NCI-H774 (cell line): ENCODE results near the gene SNTG2.

ENCODE experiments used
- DNase-seq: peaks from one replicate; lab custom pipeline; 2025; lab: John Stamatoyannopoulos, UW

SNTG2 gene

DNA sequence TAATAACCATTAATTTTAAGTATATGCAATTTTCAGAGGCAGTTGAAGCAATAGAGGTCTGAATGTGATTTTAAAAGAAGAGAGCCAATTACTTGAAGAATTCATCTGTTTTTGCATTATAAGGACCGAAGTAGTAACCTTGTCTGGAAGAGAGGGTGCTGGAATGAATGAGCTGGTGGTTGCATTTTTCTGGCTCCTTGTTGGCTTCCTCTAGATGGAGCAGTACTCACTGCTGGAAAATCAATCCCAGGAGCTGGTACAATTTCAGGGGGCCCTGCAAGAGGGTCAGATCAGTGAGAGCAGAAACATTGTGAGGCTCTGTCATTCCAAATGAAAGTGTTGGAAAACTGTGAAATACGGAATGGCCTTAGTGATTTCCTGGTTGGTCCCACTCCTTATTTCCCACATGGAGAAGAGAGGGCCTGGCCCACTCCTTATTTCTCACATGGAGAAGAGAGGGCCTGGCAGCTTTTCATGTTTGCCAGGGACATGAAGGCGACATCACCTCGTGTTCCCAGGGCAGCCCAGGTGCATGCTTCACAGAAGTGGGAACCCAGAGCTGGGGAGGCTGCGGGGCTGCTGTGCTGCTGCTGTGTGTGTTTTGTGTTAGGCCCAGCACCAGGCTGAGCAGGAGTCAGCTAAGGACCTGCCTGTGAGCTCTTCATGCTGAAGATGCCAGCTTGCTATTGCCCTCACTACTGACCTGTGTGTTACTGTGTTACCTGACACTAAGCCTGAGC lies 197.4 kb downstream of the SNTG2 start:
- DNase-seq: no peak

DNA sequence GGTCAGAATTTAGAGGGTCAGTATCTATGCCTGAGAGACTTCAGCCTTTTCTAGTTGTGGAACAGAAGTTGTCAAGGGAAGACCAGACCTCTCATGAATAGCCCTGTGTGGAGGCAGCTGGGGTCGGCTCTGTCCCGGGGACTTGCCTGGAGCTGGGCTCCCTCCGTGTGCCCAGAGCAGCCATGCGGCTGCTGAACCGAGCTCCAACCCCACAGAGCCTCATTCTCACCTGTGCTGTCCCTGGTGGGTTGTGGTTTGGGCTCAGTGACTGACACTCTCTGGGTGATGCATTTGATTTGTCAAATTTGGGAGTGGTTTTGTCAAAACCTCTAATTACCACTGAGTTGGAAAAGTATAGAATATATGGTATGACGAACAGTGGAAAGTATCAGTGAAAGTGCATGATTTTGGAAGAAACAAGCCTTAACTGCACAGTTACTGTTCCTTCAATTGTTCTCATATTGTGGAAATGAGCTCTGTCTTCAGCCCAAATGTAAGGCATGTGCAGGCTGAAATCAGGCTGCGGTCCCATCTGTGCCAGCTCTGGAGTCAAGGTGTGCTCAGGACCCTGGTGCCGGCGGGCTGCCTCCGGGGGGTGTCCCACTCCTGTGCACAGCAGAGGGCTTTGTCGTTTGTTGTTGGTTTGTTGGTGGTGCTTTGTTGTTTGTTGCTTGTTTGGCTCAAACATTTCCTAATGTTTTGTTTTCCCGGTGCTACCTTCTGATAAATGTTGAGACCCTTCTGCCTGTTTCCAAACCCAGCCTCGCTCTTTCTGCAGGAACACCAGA lies 200.3 kb downstream of the SNTG2 start:
- no peak for DNase-seq

DNA sequence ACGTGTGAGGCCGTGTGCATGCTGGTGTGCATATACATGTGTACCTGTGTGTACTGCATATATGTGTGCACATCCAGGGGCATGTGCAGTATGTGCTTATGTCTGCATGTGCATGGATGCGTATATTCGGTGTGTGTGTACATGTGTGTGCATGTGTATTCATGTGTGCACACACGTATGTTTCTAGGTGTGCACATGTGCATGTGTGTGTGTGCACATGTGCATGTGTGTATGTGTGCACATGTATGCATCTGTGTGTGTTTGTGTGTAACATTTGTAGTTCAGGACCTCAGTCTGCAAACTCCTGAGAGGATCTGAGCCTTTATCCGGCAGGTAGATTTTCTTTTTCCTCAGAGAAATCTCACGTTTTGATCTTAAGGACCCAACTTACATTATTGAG lies 201.7 kb downstream of the SNTG2 start:
- DNase-seq: no peak

DNA sequence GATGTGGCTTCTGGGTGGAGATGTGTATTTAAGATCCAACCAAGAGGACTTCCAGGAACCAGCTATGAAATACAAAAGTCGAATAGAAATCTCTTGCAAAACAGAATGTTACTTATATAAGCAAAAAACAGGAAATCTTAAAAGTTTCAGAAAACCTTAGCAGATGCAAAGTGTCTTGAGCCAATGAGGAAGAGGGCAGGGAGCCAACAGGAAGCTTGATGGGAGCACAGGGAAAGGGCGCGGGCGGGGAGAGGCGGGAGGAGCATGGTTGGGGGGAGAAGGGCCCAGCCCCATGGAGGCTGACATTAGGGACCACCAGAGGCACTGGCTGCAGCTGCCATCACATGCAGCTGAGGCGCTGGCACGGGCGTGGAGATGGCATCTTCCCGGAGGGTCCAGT lies 203.3 kb downstream of the SNTG2 start:
- DNase-seq: no peak

DNA sequence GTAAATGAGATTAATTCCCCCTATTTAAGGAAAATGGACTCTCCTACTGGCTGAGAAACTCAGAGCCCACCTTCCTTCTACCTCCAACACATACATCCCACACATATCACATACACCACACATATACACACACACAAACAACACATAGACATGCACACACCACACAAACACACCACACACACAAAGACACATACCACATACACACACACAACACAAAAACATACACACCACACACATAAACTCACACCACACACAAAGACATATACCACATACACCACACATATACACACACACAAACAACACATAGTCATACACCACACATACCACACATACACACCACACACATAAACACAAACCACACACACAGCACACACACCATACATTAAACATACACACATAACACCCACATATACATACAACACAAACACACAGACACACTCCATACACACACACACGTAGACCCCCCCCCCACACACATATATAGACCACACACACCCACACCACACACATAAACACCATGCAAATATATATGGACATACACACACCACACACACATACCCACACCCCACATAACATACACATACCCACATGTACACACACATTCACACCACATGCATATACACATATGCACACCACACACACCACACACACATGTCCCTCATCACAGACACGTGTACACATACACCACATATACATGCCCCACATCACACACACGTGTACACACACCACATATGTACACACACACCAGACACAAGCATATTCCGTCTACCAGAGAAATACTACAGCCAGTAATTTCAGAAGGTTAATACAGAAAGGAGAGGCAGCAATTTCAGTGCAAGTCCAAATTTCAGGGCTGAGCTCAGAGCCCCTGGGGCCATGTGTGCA lies 204.3 kb downstream of the SNTG2 start:
- no peak for DNase-seq

DNA sequence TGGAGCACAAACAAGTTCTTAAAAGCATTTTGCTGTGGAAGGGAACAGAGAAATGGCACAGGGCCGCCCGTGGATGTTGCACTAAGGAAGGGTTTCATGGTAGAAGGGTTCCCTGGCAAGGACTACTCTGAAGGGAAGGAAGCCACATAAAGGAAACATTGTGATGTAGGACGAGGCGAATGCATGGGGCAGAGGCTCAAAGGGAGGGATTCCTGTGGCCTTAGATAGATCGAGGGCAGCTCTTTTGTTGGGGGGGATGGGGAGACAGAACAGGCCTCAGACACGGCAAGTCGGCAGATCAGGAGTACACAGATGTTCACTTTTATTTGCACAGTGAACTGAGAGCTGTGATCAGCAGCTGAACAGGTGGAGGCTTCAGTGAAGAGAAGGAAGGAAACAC lies 205.4 kb downstream of the SNTG2 start:
- DNase-seq: no peak

DNA sequence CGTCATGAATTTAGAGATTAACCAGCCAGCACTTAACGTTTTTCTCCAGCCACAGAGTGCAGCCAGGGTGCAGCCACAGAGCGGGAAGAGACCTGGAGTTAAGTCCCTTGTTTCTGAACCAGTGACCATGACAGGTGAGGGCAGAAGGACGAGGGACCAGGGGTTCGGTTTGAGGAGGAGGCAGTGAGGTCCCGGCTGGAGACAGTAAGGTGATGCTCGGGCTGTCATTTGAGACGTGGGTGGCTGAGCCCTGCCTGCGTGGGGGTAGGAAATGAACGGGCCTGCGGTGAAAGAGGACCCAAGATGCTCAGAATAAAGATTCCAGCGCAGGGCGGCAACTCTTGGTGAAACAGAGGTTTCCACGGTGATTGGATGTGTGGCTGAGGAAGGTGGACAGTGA lies 205.9 kb downstream of the SNTG2 start:
- DNase-seq: no peak

DNA sequence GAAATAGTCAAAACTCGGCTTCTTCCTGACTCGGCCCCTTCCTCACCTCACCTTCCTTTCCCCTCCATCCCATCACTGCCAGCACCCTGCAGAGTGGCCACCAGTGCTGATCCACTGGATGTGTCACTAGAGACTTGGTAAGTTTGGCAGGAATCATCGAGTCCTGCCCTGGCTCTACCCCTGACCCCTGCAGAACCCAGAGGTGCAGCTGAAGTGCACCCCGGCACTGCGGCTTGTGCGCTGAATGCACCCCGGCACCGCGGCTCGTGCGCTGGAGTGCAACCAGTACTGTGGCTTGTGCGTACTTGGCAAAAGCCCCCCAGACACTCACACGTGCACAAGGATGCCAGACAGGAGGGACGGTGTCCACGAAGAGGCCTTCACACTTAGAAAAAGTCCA lies 206.5 kb downstream of the SNTG2 start:
- no peak for DNase-seq

DNA sequence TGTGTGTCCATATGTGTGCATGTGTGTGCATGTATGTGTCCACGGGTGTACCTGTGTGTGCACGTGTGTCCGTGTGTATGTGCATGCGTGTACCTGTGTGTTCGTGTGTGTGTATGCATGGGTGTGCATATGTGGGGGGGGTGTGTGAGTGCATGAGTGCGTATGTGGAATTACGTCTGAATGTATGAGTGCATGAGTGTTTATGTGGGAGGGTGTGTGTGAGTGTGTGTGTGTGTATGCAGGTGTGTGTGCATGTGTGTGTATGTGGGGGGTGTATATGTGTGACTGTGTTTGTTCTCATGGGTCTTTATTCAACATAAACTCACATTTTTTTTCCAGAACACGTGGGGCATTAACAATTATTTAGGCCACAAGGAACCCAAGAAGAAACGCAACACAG lies 208.4 kb downstream of the SNTG2 start:
- DNase-seq: no peak

DNA sequence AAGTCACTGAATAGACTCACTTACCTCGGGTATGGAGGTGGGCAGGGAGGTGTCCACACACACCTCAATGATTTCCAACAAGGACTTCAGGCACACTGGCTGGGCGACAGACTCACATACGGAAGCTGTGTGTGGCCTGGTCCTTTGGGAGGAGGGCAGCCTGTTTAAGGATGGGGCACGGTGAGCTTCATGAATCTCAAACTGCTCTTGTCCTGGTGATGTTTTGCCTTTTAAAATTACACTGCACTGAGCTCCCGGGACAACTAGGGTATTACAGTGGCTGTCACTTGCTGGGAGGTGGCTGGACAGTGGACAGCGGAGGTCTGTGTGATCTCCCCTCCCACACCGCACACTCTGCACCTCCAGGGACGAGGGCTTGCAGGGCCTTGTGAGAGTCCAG lies 211.6 kb downstream of the SNTG2 start:
- DNase-seq: no peak

DNA sequence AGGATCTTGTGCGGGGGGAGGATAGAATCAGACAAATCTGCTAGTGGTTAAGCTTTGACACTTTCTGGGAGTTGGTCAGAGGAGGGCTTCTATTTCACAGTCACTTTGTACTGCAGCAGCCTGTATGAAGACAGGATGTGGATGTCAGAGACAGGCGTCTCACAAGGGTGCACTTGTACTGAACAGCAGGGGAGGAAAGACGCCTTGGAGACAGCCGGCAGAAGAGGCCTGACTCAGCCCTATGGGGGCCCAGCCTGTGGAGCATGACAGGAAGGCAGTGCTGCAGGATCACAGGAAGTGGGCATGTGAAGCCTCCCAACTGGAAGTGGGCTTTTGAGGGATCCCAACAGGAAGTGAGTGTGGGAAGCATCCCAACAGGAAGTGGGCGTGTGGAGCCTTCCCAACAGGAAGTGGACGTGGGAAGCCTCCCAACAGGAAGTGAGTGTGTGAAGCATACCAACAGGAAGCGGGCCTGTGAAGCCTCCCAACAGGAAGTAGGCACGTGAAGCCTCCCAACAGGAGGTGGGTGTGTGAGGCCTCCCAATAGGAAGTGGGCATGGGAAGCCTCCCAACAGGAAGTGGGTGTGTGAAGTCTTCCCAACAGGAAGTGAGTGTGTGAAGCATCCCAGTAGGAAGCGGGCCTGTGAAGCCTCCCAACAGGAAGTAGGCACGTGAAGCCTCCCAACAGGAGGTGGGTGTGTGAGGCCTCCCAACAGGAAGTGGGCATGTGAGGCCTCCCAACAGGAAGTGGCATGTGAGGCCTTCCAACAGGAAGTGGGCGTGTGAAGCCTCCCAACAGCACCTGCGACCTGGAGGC lies 212.3 kb downstream of the SNTG2 start:
- no peak for DNase-seq

DNA sequence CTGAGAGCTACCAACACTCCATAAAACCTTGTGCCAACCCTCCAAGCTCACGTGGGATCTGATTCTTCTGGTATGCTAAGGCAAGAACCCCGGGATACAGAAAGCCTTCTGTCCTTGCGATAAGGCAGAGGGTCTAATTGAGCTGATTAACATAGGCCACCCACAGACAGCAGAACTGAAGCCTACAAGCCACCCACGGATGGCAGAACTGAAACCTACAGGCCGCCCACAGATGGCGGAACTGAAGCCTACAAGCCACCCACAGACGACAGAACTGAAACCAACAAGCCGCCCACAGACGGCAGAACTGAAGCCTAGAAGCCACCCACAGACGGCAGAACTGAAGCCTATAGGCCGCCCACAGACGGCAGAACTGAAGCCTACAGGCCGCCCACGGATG lies 216.3 kb downstream of the SNTG2 start:
- DNase-seq: no peak

DNA sequence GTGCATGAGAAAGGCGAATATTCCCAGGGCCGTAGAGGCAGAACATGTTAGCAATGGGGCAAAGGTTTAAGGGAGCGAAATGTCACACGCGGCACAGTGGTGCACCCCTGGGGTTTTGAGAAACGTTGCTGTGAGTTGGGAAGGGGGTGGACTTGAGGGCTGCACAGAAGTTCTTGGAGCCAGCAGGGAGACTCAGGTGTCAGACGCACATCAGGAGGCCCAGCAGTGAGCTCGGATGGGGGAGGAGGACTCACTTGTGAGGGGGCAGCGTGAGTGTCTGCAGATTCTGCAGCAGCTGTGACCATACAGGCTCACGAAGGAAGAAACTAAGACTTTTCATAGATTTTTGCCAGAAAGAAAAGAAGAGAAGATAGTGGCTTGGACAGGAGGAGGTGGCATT lies 218.2 kb downstream of the SNTG2 start:
- no peak for DNase-seq

DNA sequence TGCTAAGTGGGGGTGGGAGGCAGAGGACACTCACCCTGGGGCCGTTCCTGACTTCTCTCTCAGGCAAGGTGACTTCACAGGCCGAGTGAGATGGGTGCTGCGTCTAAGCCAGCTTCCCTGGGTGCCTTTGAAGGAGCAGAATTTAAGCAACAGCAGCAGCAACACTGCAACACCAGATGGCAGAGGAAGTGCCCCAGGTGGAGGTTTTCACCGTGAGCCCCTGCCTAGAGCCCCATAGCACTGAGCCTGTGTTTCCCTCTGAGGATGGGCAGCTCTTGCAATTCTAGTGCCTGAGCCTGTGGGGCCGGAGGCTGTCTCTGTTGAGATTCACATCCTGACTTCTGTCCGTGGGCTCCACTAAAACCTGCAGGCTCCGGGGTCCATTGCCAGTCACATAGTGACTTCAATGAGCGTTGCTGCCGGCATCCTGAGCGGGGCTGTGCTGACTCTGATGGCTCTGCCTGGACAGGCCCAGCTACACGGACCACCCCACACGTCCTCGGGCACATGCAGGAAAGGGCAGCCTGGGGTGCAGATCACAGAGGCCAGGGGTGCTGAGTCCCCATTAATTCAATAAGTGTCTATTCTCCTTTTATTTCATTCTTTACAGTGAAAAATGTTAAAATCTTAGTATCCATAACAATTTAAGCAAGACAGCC lies 218.8 kb downstream of the SNTG2 start:
- DNase-seq: no peak

DNA sequence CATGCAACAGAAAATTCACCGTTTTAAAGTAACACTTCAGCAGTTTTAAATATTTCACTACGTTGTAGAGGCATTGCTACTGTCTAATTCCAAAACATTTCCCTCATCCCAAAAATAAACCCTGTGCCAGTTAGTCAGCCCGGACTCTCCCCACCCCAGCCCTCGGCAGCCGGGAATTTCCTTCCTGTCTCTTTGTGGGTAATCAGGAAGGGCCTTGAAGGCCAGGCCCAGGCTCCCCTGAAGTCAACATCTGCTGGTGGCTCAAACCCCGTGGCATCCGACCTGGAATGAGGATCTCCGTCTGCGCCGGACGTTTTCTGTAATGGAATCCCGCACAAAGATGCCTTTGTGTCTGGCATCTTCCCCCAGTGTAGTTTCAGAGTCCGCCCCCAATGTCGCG lies 219.6 kb downstream of the SNTG2 start:
- no peak for DNase-seq

DNA sequence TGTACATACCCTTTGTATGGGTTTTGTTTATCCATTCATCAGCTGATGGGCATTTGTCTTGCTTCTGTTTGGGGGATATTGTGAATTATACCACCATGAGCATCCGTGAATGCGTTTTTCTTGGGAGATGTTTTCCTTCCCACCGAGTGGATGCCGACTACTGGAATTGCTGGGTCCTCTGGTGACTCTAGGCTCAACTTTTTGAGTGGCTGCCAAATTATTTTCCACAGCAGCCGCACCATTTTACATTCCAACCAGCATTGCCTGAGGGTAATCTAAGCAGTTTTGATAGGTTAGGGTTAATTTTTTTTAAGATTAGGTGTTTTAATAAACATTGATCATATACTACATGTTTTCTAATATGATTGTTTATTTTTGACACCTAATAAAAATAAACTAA lies 220.1 kb downstream of the SNTG2 start:
- no peak for DNase-seq

DNA sequence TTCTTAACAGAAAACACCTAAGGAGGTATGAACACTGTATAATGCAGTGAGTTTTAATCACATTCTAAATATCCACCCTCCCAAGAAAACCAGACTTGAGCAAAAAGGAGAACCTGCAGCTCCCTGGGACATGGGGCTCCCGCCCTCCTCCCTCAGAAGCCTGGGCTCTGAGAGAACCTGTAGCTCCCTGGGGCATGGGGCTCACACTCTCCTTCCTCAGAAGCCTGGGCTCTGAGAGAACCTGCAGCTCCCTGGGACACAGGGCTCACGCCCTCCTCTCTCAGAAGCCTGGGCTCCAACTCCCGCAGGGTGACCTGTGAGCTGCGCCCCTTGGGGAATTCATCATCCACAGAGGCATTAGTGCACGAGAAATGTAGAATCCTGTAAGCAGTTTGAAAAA lies 222.9 kb downstream of the SNTG2 start:
- no peak for DNase-seq

DNA sequence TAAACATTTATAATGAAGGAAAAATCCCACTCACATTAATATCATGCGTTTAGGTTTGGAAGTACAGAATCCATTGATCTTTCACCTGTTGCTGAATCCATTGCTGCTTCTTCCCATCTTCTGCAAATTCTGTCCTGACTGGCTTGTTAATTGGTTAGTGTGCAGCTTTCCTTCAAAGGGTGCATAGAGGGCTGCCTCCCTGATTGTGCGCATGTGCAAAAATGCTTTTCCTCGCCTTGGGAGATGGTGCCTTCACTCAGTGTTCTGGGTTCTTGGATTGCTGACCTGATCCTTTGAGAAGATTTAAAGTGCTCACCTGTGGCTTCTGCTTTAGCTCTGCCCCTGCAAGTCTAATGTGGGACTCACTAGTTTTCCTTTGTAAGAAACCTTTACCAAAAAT lies 231.2 kb downstream of the SNTG2 start:
- no peak for DNase-seq

DNA sequence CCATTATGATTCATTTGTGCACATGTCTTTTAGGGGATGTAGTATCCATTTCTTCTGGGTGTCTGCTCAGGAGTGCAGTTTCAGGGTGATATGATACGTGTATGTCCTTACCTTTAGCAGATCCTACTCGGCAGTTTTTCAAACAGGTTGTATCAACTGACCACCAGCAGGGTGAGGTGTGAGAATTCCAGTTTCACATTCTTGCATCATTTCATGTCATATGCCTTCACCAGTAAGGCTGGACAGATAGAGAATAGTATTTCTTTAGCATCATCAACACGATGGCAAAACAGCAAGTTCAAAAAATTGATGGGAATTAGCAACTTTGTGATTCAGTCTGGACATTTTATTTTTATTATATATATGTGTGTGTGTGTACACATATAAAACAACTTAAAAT lies 232.7 kb downstream of the SNTG2 start:
- DNase-seq: no peak

DNA sequence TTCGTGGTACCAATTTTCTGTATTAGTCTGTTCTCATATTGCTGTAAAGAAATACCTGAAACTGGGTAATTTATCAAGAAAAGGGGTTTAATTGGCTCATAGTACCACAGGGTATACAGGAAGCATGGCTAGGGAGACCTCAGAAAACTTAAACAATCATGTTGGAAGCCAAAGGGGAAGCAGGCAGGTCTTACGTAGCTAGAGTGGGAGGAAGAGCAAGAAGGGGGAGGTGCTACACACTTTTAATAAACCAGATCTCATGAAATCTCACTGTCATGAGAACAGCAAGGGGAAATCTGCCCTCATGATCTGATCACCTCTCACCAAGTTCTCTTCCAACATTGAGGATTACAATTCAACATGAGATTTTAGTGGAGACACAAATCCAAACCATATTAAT lies 235.8 kb downstream of the SNTG2 start:
- DNase-seq: no peak

DNA sequence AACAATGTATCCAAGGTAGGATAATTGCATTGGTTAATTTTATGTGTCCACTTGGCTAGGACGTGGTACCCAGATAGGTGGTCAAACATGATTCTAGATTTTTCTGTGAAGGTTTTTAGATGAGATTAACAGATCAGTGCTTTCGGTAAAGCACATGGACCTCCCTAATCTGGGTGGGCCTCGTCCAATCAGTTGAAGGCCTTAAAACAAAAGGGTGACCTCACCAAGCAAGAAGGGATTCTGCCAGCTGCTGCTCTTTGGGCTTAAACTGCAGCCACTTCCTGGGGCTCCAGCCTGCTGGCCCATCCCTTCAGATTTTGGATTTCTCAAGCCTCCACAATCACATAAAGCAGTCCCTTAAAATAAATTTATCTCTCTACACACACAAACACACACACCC lies 236.5 kb downstream of the SNTG2 start:
- no peak for DNase-seq
